ENCODE measurements around the gene TM2D3. TPM values are rescaled to one million over a fixed set of nuclear protein-coding genes. Genes with fewer than 3 reads are reported as not detected.

Gene TM2D3
- total and polyA plus RNA-seq, 11 donors, result 43.7 to 63.8 (median 49.5) TPM

DNA sequence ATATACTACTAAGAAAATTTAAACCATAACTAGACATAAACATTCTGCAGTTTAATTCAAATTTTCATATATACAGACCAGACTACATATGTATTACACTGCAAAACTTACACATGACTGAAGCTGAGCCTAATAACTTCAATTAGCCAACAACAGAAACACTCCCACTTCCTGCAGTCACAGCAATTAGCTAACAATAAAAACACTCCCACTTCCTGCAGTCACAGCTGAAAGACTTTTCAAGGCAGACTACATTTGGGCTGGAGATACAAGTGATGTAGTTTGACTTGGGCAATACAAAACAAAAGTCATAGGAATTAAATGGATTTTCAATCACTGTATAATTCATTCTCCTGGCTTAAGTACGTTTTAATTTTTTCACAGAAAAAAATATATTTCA is 10.3 kb downstream of the TM2D3 start:
- DNase-seq, result peak in 1 of 5 donors; percentile 20
- Histone ChIP-seq H3K9me3 (no peaks in the 10 kb centered on the region), H3K4me3 (no peak overlapping the region), H3K27me3 (no peaks in the 10 kb centered on the region), H3K36me3 (peaks cover 0 to 80% (median 64%) of the 10 kb centered on the region in 9 donors), H3K4me1 (peaks cover 2 to 34% (median 23%) of the 10 kb centered on the region in 12 donors), H3K27ac (peak overlapping the region in 9 of 12 donors; percentile 11 to 76 (median 29))
- 42 to 63% (median 50%) methylated on average over 1 of the region's 1 CpG for WGBS, 4 donors
- no peak for TF ChIP-seq POLR2A (IDR thresholded peaks at IDR 0.05)
- TF ChIP-seq, protein P1, sequence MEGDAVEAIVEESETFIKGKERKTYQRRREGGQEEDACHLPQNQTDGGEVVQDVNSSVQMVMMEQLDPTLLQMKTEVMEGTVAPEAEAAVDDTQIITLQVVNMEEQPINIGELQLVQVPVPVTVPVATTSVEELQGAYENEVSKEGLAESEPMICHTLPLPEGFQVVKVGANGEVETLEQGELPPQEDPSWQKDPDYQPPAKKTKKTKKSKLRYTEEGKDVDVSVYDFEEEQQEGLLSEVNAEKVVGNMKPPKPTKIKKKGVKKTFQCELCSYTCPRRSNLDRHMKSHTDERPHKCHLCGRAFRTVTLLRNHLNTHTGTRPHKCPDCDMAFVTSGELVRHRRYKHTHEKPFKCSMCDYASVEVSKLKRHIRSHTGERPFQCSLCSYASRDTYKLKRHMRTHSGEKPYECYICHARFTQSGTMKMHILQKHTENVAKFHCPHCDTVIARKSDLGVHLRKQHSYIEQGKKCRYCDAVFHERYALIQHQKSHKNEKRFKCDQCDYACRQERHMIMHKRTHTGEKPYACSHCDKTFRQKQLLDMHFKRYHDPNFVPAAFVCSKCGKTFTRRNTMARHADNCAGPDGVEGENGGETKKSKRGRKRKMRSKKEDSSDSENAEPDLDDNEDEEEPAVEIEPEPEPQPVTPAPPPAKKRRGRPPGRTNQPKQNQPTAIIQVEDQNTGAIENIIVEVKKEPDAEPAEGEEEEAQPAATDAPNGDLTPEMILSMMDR (IDR thresholded peaks at IDR 0.05), result no peak
- ATAC-seq, result peak; percentile 29 to 81 (median 44)
- intact Hi-C loops (cut with DNase I), result loop anchor here (1.0 to 10.0 kb wide), 7 partner anchors 83 to 345 kb away; partner anchors contain the start of genes SNRPA1 (in 2 of the 10) and TARS3 (in 1 of the 10)

DNA sequence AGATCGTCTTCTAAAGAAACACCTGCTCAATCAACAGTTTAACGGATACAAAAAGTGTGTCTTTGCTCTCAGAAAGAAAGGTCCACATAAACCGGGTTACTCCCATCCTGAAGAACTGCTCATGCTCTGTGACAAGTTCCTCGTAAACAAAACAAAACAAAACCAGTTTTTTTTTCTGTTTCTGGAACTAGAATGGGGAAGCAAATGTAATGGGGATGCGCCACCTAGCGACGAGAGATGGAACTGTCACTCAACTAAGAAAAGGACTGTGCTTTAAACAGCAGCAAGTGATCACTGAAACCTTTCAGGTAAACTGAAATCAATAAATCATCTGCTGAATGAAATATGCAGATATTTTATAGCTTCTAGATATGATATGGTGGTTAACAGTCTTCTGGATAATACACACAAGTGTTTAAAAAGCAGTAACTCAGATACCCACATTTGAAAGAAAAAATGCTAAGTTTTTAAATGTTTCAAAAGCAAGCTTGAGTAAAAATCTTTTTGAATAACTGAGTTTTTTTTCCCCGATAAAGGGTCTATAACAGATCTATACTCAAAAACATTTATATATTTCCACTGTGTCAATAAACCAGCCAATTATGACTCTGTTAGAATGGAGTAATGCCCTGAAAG is 10.9 kb downstream of the TM2D3 start:
- 20 to 26% (median 22%) methylated on average over 8 of the region's 8 CpGs for WGBS, 4 donors
- Histone ChIP-seq H3K36me3 (peaks cover 0 to 74% (median 58%) of the 10 kb centered on the region in 9 donors), H3K27me3 (no peaks in the 10 kb centered on the region), H3K27ac (peak overlapping the region; percentile 3 to 76 (median 36)), H3K4me1 (peaks cover 2 to 27% (median 18%) of the 10 kb centered on the region in 12 donors), H3K4me3 (peak overlapping the region in 4 of 12 donors; percentile 1 to 13 (median 8)), H3K9me3 (no peaks in the 10 kb centered on the region)
- peak; percentile 49 to 68 (median 58) for ATAC-seq
- intact Hi-C loops (cut with DNase I), result loop anchor here (1.0 to 10.0 kb wide), 7 partner anchors 84 to 344 kb away; partner anchors contain the start of genes SNRPA1 (in 2 of the 10) and TARS3 (in 1 of the 10)
- TF ChIP-seq, protein P1 (IDR thresholded peaks at IDR 0.05), result peak; percentile 91 to 98 (median 96)
- TF ChIP-seq POLR2A (IDR thresholded peaks at IDR 0.05), result no peak
- peak in 4 of 5 donors; percentile 49 to 74 (median 61) for DNase-seq

DNA sequence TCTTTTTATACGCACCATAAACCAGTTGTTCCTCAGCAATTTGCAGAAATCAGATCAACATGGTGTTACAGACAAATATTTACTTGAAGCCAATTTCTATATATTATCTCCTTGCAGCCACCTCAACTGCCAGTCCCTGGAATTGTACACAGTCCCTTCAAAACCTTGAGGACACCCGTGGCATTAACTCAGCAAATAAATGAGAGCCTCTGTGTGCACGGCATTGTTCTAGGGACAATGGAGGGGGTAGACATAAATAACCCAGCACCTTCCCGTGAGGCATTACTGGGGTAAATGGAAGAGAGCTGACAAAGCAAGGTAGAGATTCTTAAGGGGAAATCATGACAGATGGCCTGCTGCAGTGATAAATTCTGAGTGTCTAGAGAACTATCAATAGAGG is 12.5 kb downstream of the TM2D3 start:
- ATAC-seq, result no peak
- no peak for DNase-seq
- H3K27ac ChIP-seq, result no peak overlapping the region
- peaks cover 0 to 62% (median 42%) of the 10 kb centered on the region in 9 donors for H3K36me3 ChIP-seq
- no peak overlapping the region for H3K4me3 ChIP-seq
- WGBS, 4 donors, result 75 to 88% (median 87%) methylated on average over 4 of the region's 4 CpGs
- TF ChIP-seq, protein P1 (IDR thresholded peaks at IDR 0.05), result no peak
- no peak for TF ChIP-seq POLR2A (IDR thresholded peaks at IDR 0.05)
- H3K27me3 ChIP-seq, result no peaks in the 10 kb centered on the region
- intact Hi-C loops (cut with DNase I), result loop anchor here (2.0 to 10.0 kb wide), 10 partner anchors 19 to 342 kb away; partner anchors contain the start of genes SNRPA1 (in 2 of the 10) and TARS3 (in 1 of the 10)
- no peaks in the 10 kb centered on the region for H3K9me3 ChIP-seq
- peaks cover 2 to 27% (median 16%) of the 10 kb centered on the region in 12 donors for H3K4me1 ChIP-seq

DNA sequence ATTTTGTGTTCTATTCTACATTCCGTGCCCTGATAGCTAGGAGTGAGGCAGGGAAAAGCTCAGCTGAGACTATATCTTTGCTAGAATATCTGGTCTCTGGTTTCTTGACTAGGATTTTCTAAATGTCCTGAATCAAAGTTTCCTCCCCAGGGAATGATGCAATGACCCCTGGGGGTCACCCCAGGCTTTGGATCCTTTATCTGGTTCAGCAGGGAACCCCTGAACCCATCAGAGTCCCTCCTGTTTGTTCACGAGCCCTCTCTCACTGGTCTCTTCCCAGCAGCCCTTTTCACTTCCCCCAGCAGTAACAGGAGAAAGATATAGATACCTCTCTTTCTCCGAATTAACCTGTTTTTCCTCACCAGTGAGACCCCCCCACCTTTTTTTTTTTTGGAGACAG is 14.3 kb downstream of the TM2D3 start:
- peaks cover 0 to 44% (median 25%) of the 10 kb centered on the region in 9 donors for H3K36me3 ChIP-seq
- intact Hi-C loops (cut with DNase I), result loop anchor here in 4 of 10 donors (2.0 to 10.0 kb wide), 5 partner anchors 17 to 336 kb away; no protein-coding TSS in a partner anchor

More for the DNA sequence above, 14.3 kb downstream of the TM2D3 start:
- ATAC-seq, result no peak
- peaks cover 2 to 27% (median 16%) of the 10 kb centered on the region in 12 donors for H3K4me1 ChIP-seq
- H3K27me3 ChIP-seq, result no peaks in the 10 kb centered on the region
- TF ChIP-seq, protein P1 (IDR thresholded peaks at IDR 0.05), result no peak
- no peak for TF ChIP-seq POLR2A (IDR thresholded peaks at IDR 0.05)
- no peaks in the 10 kb centered on the region for H3K9me3 ChIP-seq
- no peak overlapping the region for H3K27ac ChIP-seq
- no peak overlapping the region for H3K4me3 ChIP-seq
- WGBS, 4 donors, result 84 to 94% (median 90%) methylated on average over 3 of the region's 3 CpGs
- no peak for DNase-seq

Data from heart left ventricle (tissue), 16 donors.